Neural crest cell (in vitro differentiated cells): ENCODE measurements around the gene PPARA. TPM values are rescaled to one million over a fixed set of nuclear protein-coding genes. Genes with fewer than 3 reads are reported as not detected.

Experiments
- DNase-seq: peaks from one replicate; pipeline ENCODE4 v3.0.0; 2021; ENCODE audit warnings: low read depth, mixed read lengths, low spot score
- H3K27ac Mint-ChIP-seq: one replicate; pipeline ENCODE4 v1.8.0; 2021; ENCODE audit warnings: mild to moderate bottlenecking, mixed read lengths; ENCODE audit not compliant: unreplicated experiment
- H3K27me3 Mint-ChIP-seq: 2 replicates; pipeline ENCODE4 v1.8.0; 2021; ENCODE audit warnings: low read depth, mild to moderate bottlenecking, mixed read lengths
- H3K36me3 Mint-ChIP-seq: 2 replicates; pipeline ENCODE4 v1.8.0; 2021; ENCODE audit warnings: low read depth, mild to moderate bottlenecking, mixed read lengths
- H3K4me1 Mint-ChIP-seq: 2 replicates; pipeline ENCODE4 v1.8.0; 2021; ENCODE audit warnings: mixed read lengths
- H3K4me3 Mint-ChIP-seq: one replicate; pipeline ENCODE4 v1.8.0; 2021; ENCODE audit warnings: mild to moderate bottlenecking, mixed read lengths
- H3K9me3 Mint-ChIP-seq: 2 replicates; pipeline ENCODE4 v1.8.0; 2021; ENCODE audit warnings: mixed read lengths
- CTCF ChIP-seq: fragments of 200-600 bp; sonication (generic); conservative IDR thresholded peaks from 2 replicates; pipeline ENCODE4 v1.5.0; 2021; ENCODE audit warnings: antibody characterized with exemption, mild to moderate bottlenecking
- long read RNA-seq: library from polyadenylated mRNA; unstranded; transcript quantifications from one replicate; pipeline ENCODE4 v2.0.0, GENCODE V29; 2020
- total RNA-seq: library from RNA; stranded (reverse); gene quantifications from 2 replicates; pipeline ENCODE4 v1.2.1, GENCODE V29; 2021

The PPARA gene
- total RNA-seq, result 15.6 and 18.1 TPM in 2 replicates
- long read RNA-seq, partial matches to known transcripts, result 1 of 18 reads
- long read RNA-seq, other reads (novel, unspliced or antisense), result 17 of 18 reads

- Mint-ChIP-seq H3K36me3 (no peaks in the 10 kb centered on the region), H3K4me3 (peak within 1 kb of the TSS; percentile 89), H3K27me3 (peaks cover 47% of the 10 kb centered on the region), H3K9me3 (no peaks in the 10 kb centered on the region), H3K4me1 (peaks cover 15% of the 10 kb centered on the region), H3K27ac (no peak within 1 kb of the TSS)
- no peak for TF ChIP-seq CTCF
- DNase-seq, result peak; percentile 67
Measured at GRCh38 chr22:46150034-46150654, at the start of gene PPARA. Gene PPARA, plus strand, starts transcription at chr22:46150526. Its CDS starts 47,858 bp downstream, at chr22:46198384.

GRCh38 chr22:46102159-46102558 is 48.2 kb upstream of the PPARA start:
- Mint-ChIP-seq H3K4me3 (no peak overlapping the region), H3K9me3 (no peaks in the 10 kb centered on the region), H3K27ac (no peak overlapping the region), H3K36me3 (no peaks in the 10 kb centered on the region), H3K27me3 (no peaks in the 10 kb centered on the region), H3K4me1 (no peaks in the 10 kb centered on the region)
- no peak for DNase-seq
- TF ChIP-seq CTCF, result no peak

GRCh38 chr22:46102752-46103151 is 47.6 kb upstream of the PPARA start:
- H3K27me3 Mint-ChIP-seq, result no peaks in the 10 kb centered on the region
- no peaks in the 10 kb centered on the region for H3K9me3 Mint-ChIP-seq
- no peaks in the 10 kb centered on the region for H3K4me1 Mint-ChIP-seq
- no peak overlapping the region for H3K4me3 Mint-ChIP-seq
- H3K27ac Mint-ChIP-seq, result no peak overlapping the region
- H3K36me3 Mint-ChIP-seq, result no peaks in the 10 kb centered on the region
- TF ChIP-seq CTCF, result no peak
- no peak for DNase-seq

- Mint-ChIP-seq H3K4me1 (no peaks in the 10 kb centered on the region), H3K36me3 (no peaks in the 10 kb centered on the region), H3K27me3 (no peaks in the 10 kb centered on the region), H3K4me3 (no peak overlapping the region), H3K27ac (no peak overlapping the region), H3K9me3 (no peaks in the 10 kb centered on the region)
- no peak for DNase-seq
- no peak for TF ChIP-seq CTCF
Measured at GRCh38 chr22:46103181-46103580, 47.1 kb upstream of the PPARA start.

GRCh38 chr22:46103664-46104063 is 46.7 kb upstream of the PPARA start:
- Mint-ChIP-seq H3K27ac (no peak overlapping the region), H3K27me3 (no peaks in the 10 kb centered on the region), H3K36me3 (no peaks in the 10 kb centered on the region), H3K9me3 (no peaks in the 10 kb centered on the region), H3K4me3 (no peak overlapping the region), H3K4me1 (no peaks in the 10 kb centered on the region)
- no peak for TF ChIP-seq CTCF
- no peak for DNase-seq
